Ovary (tissue), 3 donors: ENCODE data around the gene CELF4.

Experiments
- CTCF ChIP-seq, 3 donors: fragments of 450-650 bp in 2 of 3; fragments of 200-600 bp in 1 of 3; IDR thresholded peaks; one replicate each; pipeline versions ENCODE4 v1.5.1 to v1.8.0; 2016 to 2022; ENCODE audit warnings: antibody characterized with exemption in 3 of 3, mild to moderate bottlenecking in 1 of 3
- EP300 ChIP-seq: sonication (generic); formaldehyde crosslinking; IDR thresholded peaks from one replicate; pipeline ENCODE4 v1.6.1; 2017; ENCODE audit warnings: antibody characterized with exemption
- donor health status: DM: no; HTN: no; CAD: no.

GRCh38 chr18:37486848-37487247, 78.8 kb downstream of the CELF4 start:
- TF ChIP-seq CTCF (IDR thresholded peaks at IDR 0.05), result no peak
- TF ChIP-seq EP300, result no peak
